Epithelial cell of esophagus (primary cell): Measurements from ENCODE around the gene KCTD2.

Experiments used
- DNase-seq: peaks from one replicate; pipeline ENCODE4 v3.0.0; 2010; ENCODE audit warnings: low read depth
- H3K4me3 ChIP-seq: 2 replicates; pipeline ENCODE4 v1.5.1; 2011; ENCODE audit warnings: mild to moderate bottlenecking, low read length, control low read depth
- TF ChIP-seq, protein P1 (sequence below): IDR thresholded peaks from 2 replicates; pipeline ENCODE4 v1.5.1; 2011; ENCODE audit warnings: low read depth, mild to moderate bottlenecking, low read length, control low read depth, inconsistent platforms; ENCODE audit not compliant: insufficient read depth; ENCODE audit errors: missing control alignments

Gene KCTD2

DNA sequence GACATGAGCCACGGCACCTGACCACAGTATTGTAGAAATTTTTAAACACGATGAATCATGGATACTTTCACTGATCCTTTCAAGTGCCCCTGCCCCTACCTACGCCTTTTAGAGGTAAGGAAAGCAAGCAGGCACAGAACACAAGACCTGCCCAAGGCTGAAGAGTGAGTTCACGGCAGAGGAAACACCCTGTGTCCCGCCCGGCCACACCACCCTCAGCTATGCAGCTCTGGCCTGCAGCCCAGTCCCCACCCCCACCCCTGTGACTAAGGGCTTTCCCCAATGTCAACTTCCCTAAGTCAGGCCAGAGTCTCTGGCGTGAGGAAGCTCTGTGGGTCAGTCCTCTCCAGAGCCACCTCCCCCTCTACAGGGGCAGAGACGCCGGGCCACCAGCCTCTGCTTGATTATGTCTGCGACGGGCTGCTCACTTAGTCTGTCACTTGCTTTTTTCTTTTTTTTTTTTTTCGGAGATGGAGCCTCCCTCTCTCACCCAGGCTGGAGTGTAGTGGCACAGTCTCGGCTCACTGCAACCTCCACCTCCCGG lies 49.1 kb downstream of the KCTD2 start:
- DNase-seq, result peak; percentile 98
- H3K4me3 ChIP-seq, result no peak overlapping the region
- TF ChIP-seq, protein P1, sequence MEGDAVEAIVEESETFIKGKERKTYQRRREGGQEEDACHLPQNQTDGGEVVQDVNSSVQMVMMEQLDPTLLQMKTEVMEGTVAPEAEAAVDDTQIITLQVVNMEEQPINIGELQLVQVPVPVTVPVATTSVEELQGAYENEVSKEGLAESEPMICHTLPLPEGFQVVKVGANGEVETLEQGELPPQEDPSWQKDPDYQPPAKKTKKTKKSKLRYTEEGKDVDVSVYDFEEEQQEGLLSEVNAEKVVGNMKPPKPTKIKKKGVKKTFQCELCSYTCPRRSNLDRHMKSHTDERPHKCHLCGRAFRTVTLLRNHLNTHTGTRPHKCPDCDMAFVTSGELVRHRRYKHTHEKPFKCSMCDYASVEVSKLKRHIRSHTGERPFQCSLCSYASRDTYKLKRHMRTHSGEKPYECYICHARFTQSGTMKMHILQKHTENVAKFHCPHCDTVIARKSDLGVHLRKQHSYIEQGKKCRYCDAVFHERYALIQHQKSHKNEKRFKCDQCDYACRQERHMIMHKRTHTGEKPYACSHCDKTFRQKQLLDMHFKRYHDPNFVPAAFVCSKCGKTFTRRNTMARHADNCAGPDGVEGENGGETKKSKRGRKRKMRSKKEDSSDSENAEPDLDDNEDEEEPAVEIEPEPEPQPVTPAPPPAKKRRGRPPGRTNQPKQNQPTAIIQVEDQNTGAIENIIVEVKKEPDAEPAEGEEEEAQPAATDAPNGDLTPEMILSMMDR, result no peak

DNA sequence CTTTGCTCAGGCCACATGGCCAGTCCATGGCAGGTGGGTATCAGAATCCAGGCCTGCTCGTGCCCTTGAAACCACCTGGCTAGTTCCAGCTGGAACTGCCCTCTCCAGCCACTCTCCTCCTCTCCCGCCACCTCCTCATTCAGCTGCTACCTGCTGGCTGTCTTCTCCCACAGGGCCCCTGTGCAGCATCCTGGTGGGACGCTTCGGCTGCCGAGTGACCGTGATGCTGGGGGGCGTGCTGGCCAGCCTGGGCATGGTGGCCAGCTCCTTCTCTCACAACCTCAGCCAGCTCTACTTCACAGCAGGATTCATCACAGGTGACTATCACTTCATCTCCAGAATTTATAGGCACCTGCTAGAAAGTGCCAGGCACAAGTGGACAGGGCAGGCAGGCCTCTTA lies 50.8 kb downstream of the KCTD2 start:
- no peak overlapping the region for H3K4me3 ChIP-seq
- no peak for DNase-seq
- TF ChIP-seq, protein P1, result no peak

DNA sequence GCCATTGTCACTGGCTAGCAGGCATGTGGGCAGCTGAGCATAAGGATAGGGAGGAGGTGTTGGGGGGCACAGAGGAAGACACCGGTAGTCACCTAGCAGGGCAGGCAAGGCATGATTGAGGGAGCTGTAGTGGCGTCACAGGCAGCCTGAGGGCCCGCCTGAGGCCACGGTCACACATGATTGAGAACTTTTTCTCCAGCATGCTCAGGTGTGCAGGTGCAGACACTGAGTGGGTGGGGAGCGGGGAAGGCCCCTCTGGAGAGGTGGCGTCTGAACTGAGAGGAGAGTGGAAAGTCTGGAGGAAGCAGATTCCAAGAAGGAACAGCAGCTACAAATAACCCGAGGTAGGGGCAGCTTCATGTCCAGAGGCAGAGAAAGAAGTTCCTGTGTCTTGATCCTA lies 51.8 kb downstream of the KCTD2 start:
- H3K4me3 ChIP-seq, result no peak overlapping the region
- no peak for DNase-seq
- TF ChIP-seq, protein P1, result no peak

DNA sequence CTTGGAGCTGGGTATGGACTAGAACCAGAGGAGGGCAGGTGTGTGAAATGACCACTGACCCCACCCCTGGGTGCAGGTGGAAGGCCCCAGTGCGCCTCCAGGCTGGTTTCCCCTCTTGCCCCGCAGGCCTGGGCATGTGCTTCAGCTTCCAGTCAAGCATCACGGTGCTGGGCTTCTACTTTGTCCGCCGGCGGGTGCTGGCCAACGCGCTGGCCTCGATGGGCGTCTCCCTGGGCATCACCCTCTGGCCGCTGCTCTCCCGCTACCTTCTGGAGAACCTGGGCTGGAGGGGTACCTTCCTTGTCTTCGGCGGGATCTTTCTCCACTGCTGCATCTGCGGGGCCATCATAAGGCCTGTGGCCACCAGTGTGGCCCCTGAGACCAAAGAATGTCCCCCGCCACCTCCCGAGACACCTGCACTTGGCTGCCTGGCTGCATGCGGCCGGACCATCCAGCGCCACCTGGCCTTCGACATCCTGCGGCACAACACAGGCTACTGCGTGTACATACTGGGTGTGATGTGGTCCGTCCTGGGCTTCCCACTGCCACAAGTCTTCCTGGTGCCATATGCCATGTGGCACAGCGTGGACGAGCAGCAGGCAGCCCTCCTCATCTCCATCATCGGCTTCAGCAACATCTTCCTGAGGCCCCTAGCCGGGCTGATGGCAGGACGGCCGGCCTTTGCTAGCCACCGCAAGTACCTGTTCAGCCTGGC lies 53.0 kb downstream of the KCTD2 start:
- no peak for DNase-seq
- TF ChIP-seq, protein P1, result no peak
- H3K4me3 ChIP-seq, result no peak overlapping the region

DNA sequence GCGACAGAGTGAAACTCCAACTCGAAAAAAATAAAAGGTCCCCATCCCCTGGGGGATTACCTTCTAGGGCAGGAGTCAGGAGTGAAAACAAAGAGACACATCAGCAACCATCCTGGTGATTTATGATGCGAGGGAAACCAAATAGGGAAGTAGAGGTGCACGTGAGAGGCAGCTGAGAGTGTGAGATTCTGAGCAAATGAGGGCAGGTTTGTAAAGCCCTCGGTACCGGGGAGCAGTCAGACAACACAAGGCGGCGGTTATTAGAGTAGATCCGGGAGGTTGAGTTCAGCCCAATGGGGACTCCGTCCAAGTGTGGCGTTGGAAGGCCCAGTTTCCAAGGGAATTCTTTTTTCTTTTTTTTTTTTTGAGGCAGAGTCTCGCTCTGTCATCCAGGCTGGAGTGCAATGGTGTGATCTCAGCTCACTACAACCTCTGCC lies 55.4 kb downstream of the KCTD2 start:
- TF ChIP-seq, protein P1, result no peak
- no peak for DNase-seq

DNA sequence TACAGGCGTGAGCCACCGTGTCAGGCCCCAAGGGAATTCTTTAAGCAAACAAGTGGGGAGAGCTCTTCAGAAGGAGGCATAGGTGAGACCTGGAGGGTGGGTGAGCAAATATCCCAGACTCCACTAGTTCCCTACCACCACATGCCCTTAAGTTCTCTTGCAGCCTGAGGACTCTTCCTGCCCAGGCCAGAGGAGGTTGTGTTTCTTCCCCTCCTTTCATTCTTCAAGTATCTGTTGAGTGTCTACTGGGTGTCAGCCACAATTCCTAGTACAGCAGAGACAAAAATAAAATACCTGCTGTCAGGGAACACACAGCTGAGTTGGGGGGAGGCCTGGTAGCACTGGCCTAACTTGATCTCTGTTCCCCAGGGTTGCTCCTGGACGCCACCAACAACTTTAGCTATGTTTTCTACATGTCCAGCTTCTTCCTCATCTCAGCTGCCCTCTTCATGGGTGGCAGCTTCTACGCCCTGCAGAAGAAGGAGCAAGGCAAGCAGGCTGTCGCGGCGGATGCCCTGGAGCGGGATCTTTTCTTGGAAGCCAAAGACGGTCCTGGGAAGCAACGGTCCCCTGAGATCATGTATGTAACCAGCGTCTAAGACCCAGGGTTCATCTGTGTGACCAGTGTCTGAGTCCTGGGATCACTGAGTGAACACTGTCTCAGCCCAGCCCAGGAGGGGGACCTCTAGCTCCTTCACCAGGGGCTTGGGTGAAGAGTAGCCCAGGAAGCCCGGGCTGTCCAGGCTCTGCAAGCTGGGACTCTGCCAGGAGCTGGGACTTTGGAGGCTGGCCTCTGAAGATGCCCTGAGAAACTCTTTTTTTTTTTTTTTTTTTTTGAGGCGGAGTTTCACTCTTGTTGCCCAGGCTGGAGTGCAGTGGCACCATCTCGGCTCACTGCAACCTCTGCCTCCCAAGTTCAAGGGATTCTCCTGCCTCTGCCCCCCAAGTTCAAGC lies 56.9 kb downstream of the KCTD2 start:
- TF ChIP-seq, protein P1, result no peak
- no peak for DNase-seq
- no peak overlapping the region for H3K4me3 ChIP-seq

More for the DNA sequence above, 55.4 kb downstream of the KCTD2 start:
- H3K4me3 ChIP-seq, result no peak overlapping the region
